Measurements from ENCODE around the gene ZNF20. TPM values are rescaled to one million over a fixed set of nuclear protein-coding genes. Genes with fewer than 3 reads are reported as not detected.

ZNF20 gene
- total RNA-seq, 4 donors from 2014 or later: 0.29 to 0.78 (median 0.41) TPM; not detected in 1

DNA sequence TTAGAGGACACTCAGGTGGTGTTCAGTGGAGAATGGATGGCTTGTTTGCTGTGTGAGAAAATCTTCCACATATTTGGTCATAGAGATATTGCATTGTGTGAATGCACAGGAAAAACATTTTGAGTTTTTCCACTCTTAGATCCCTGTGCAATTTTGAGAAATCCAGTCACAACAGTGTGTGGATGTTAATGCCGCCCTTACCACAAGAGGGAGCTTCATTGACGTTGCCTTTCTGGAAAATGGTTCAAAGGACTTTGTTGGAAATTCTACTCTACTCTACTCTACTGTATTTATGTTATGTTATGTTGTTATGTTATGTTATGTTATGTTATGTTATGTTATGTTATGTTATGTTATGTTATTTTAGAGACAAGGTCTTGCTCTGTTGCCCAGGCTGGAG is 13.4 kb downstream of the ZNF20 start:
- DNase-seq: no peak
- intact Hi-C loops (cut with DNase I; ENCODE audit: low total_unique reads): no loop called here

GRCh38 chr19:12117201-12117970 is 22.8 kb downstream of the ZNF20 start:
- ATAC-seq: no peak
- no peak overlapping the region for H3K4me3 ChIP-seq
- intact Hi-C loops (cut with DNase I; ENCODE audit: low total_unique reads): no loop called here

More for the DNA sequence above, 13.4 kb downstream of the ZNF20 start:
- Histone ChIP-seq H3K27ac (no peak overlapping the region), H3K4me1 (no peaks in the 10 kb centered on the region), H3K36me3 (peaks cover 0 to under 1% of the 10 kb centered on the region in 2 donors), H3K9me3 (peaks cover 0 to under 1% (median 0%) of the 10 kb centered on the region in 3 donors), H3K4me3 (no peak overlapping the region), H3K27me3 (no peaks in the 10 kb centered on the region)
- ATAC-seq: no peak
- in situ Hi-C loops (cut with MboI; ENCODE audit: low sequenced_read_pairs in 4 of 4): loop anchor here in 1 of 4 donors (25.0 kb wide), 1 partner anchor 214 kb away; no protein-coding TSS in a partner anchor
- TF ChIP-seq POLR2A (IDR thresholded peaks at IDR 0.05): no peak
- peak in 3 of 5 experiments; percentile 15 to 36 (median 26) for TF ChIP-seq CTCF (IDR thresholded peaks at IDR 0.05 in 4 of 5, conservative IDR thresholded peaks at IDR 0.05 in 1 of 5)

GRCh38 chr19:12113121-12113520 is 27.0 kb downstream of the ZNF20 start:
- Histone ChIP-seq H3K27me3 (no peaks in the 10 kb centered on the region), H3K9me3 (peaks cover 0 to 3% (median 0%) of the 10 kb centered on the region in 3 donors), H3K4me3 (no peak overlapping the region), H3K27ac (no peak overlapping the region), H3K4me1 (no peaks in the 10 kb centered on the region), H3K36me3 (peaks cover 0 to 35% of the 10 kb centered on the region in 2 donors)
- TF ChIP-seq CTCF (IDR thresholded peaks at IDR 0.05 in 4 of 5, conservative IDR thresholded peaks at IDR 0.05 in 1 of 5): no peak
- no peak for TF ChIP-seq POLR2A (IDR thresholded peaks at IDR 0.05)
- ATAC-seq (no peak), DNase-seq (no peak)
- intact Hi-C loops (cut with DNase I; ENCODE audit: low total_unique reads) (no loop called here), in situ Hi-C loops (cut with MboI; ENCODE audit: low sequenced_read_pairs in 4 of 4) (no loop called here)

More at GRCh38 chr19:12117201-12117970, 22.8 kb downstream of the ZNF20 start:
- no peak for TF ChIP-seq CTCF (IDR thresholded peaks at IDR 0.05 in 4 of 5, conservative IDR thresholded peaks at IDR 0.05 in 1 of 5)
- no peaks in the 10 kb centered on the region for H3K9me3 ChIP-seq
- no peaks in the 10 kb centered on the region for H3K4me1 ChIP-seq
- no peak for DNase-seq
- H3K36me3 ChIP-seq: peaks cover 0 to 10% of the 10 kb centered on the region in 2 donors
- in situ Hi-C loops (cut with MboI; ENCODE audit: low sequenced_read_pairs in 4 of 4): no loop called here
- no peak overlapping the region for H3K27ac ChIP-seq
- H3K27me3 ChIP-seq: no peaks in the 10 kb centered on the region

DNA sequence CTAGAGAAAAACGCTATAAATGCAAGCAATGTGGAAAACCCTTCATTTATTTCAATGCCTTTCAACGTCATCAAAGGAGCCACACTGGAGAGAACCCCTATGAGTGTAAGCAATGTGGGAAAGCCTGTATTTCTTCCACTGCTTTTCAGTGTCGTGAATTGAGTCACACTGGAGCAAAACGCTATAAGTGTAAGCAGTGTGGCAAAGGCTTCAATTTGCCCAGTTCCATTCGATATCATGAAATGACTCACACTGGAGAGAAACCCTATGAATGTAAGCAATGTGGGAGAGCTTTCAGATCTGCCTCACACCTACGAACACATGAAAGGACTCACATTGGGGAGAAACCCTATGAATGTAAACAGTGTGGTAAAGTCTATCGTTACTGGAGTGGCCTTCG is 27.4 kb downstream of the ZNF20 start:
- TF ChIP-seq CTCF (IDR thresholded peaks at IDR 0.05 in 4 of 5, conservative IDR thresholded peaks at IDR 0.05 in 1 of 5) (no peak), POLR2A (IDR thresholded peaks at IDR 0.05) (no peak)
- in situ Hi-C loops (cut with MboI; ENCODE audit: low sequenced_read_pairs in 4 of 4): no loop called here
- Histone ChIP-seq H3K9me3 (peaks cover 0 to 3% (median 0%) of the 10 kb centered on the region in 3 donors), H3K36me3 (peaks cover 0 to 35% of the 10 kb centered on the region in 2 donors), H3K27ac (no peak overlapping the region), H3K4me3 (no peak overlapping the region), H3K27me3 (no peaks in the 10 kb centered on the region), H3K4me1 (no peaks in the 10 kb centered on the region)
- intact Hi-C loops (cut with DNase I; ENCODE audit: low total_unique reads): no loop called here
- DNase-seq: no peak
- ATAC-seq: no peak
